Measurements from ENCODE around the gene APPBP2.
"Not testable (repeated sequence)": the region's sequence is repeated elsewhere in the genome, so short reads cannot be mapped to it uniquely, and the experiment has no call there.

APPBP2 gene

DNA sequence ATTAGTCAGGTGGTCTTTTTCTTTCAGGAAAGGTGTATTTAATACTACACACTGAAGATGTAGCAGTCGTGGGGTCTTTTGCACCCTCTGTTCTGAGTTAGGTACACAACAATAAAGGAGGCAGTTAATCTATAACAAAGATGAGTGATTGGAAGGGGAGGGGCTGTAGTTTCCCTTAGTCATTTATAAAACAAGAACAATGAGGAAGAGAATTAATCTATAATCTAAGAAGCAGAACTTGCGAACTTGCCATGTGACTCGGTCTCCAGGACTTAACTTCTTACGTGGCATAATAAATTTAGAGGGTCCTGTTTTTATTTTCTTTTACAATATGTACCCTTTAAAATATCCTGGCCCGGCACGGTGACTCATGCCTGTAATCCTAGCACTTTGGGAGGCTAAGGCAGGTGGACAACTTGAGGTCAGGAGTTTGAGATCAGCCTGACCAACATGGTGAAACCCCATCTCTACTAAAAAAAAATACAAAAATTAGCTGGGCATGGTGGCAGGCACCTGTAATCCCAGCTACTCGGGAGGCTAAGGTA, 8.6 kb upstream of the APPBP2 start:
- DNase-seq (ENCODE audit: low read depth), result no peak

DNA sequence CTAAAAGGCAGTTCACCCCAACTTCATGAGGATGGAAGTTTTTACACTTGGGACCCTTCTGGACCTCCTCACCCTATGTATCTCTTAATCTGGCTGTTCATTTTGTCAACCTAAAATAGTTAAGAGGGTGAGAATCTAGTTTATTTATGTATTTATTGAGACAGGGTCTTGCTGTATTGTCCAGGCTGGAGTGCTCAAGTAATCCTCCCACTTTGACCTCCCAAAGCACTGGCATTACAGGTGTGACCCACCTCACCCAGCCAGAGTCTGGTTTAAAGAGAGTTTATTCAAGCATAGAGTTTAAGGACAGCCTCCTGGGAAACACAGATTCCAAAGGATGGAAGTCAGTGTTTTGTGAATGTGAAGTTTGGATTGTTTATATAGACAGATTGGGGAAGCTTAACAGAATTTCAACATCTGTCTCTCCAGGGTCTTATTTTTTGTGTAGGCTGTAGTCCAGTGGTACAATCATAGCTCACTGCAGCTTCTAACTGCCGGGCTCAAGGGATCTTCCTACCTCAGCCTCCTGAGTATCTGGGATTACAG, 8.0 kb upstream of the APPBP2 start:
- peak; percentile 47 for DNase-seq (ENCODE audit: low read depth)

DNA sequence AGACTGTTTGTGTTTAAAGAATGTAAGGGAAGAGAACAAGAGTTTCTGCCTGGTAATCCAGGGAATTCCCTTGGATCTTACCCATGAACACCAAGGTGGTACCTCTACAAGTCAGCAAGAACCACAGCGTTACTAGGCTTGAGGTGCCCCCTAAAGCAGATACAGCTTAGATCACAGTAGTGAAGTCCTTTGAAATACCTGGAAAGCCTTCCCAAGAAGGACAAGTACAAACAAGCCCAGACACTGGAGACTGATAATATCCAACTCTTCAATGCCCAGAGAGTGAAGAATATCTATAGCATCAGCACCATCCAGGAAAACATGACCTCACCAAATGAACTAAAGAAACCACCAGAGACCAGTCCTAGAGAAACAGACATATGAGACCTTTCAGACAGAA, 3.8 kb upstream of the APPBP2 start:
- no peak for DNase-seq (ENCODE audit: low read depth)

DNA sequence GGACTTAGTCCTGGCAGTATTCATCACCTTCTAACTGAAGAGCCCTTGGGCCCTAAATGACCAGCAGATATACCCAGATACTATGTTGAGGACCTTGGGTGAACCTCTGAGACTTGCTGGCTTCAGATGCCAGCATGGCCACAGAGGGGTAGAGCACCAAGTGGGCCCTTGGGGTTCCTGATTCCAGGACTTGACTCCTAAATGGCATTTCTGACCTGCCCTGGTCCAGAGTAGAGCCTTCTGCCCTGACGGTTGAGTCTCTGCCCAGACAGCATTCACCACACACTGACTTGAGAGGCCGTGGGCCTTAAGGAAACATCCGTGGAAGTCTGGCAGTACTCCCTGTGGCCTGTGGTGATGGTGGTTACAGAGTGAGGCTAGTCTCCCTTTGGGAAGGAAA, 2.8 kb upstream of the APPBP2 start:
- no peak for DNase-seq (ENCODE audit: low read depth)

DNA sequence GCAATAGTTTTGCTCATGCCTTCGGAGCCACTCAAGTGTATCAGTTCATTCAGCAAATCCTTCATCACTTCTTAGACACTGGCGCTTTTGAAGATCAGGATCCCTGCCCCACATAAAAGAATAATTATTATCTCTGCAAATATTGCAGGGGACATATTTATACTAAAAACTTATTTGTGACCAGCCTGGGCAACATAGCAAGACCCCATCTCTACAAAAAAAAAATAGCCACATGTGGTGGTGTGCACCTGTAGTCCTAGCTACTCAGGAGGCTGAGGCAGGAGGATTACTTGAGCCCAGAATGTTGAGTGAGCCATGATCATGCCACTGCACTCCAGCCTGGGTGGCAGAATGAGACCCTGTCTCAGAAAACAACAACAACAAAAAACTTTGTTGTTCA, 1.7 kb upstream of the APPBP2 start:
- no peak for DNase-seq (ENCODE audit: low read depth)

DNA sequence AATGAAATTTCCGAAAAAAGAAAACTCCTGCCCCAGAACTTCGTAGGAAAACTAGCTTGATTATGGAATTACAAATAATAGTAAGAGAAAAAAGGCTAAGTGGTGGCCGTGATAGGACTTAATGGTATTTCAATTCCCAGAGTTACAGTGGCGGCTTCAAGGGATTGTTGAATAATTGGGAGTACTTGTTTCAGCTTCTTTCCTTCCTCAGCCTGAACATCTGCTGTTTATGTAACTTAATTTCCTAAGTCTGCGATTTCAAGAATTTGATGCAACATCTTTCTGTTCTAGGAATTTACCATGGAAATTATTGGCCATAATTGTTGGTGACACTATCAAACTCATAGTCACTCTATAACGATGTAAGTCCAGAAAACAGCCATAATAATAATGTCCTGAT, 684 bp upstream of the APPBP2 start:
- DNase-seq (ENCODE audit: low read depth), result peak; percentile 35

DNA sequence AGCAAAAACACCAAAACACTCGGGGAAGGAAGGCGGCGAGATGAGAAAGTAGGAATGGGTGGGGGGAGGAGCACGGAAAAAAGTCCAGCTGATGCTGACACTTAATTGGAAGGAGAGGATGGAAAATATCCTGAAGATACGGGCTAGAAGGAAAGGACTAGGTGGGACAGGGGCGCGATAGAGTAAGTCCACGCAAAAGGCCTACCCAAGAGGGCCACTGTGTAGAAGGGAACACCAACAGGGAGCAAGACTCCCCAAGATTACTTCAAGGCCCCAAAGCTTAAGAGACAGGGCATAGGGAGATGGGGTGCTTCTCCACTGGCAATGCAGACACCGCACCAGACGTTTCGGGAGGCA, 736 bp downstream of the APPBP2 start:
- peak; percentile 24 for DNase-seq (ENCODE audit: low read depth)

DNA sequence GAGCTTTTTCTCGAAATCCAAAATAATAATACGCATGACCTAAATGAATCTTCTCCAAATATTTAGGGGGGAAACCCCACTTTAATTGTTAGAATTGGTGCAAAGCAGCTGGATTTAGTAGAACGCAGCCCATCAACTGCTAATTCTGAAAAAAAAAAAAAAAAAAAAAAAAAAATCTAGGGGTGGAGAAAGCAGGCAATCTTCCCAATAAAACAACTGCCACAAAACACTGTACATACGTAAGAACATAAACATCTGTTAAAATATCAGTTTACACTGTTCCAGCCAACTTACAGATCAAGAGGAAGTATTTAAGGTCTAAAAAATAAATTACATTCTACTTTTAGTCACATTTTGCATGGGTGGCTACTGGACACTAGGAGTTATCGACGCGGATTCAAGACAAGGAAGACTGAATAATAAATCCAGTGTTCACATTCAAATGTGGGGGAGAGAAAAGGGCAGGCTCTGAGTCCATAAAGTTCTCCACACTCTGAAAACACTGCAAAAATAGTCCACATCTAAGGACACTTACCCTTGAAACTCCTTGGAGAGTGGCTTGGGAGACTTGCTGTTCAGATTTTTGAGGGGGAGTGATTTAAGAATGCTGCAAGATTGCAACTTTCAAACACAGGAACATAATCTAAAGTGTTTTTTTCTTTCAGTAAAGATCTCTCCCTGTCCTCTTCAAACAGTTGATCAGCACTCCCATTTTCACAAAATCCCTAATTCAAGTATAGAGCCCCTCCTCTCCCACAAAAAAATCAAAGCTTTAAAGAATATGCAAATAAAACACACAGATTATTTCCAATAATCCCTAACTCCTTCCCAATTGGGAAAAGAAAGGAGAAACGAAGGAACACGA, 1.3 kb downstream of the APPBP2 start:
- peak; percentile 45 for DNase-seq (ENCODE audit: low read depth)

DNA sequence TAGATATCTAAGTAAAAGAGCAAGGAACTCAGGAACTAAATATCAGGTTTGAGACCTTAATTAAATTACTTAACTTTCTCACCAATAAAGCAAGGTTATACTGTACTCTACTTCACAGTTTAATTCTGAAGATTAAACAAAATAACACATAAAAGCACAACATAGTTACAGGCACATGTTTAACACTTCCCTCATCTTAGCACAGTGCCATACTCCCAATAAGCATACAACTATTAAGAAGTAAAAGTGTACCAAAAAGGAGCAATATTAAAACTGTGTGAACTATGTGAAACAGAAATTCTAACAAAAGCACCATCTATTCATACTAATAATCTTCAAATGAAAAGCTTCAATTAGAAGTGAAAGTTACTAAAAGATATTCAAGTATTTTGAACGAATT, 2.2 kb downstream of the APPBP2 start:
- DNase-seq (ENCODE audit: low read depth), result no peak

DNA sequence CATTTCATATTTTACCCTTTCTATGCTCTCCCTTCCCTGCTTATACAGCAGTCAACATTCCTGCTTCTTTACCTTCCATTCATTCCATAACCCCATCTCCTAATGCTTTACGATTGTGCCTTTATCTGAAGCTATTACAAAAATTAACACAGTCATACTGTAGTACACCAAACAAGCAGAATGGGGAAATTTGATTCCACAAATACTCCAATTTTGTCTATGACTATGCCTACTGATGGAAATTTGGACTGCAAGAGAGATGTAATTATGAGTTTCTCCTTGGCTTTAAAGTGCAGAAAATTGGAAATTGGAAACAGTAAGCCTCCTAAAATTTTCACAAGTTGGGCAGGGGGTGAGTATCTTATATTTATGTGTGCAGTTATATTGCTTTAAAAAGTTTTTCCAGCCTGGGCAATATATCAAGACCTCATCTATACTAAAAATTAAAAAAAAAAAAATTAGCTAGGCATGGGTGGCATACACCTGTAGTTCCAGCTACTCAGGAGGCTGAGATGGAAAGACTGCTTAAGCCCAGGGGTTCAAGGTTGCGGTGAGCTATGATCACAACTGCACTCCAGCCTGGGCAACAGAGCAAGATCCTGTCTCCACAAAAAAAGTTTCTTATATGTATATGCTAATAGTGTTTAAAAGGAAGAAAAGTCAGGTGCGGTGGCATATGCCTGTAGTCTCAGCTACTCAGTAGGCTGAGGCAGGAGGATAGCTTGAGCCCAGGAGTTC, 3.0 kb downstream of the APPBP2 start:
- DNase-seq (ENCODE audit: low read depth), result peak; percentile 14

DNA sequence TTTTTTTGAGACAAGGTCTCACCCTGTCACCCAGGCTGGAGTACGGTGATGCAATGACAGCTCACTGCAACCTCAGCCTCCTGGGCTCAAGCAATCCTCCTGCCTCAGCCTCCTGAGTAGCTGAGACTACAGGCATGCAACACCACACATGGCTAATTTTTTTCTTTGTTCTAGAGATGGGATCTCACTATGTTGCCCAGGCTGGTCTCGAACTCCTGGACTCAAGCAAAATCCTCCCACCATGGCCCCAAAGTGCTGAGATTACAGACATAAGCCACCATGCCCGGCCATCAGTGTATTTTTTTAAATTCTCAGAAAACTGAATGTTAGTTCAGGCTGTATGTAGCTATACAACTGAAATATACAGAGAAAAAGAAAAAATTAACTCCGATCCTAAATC, 6.2 kb downstream of the APPBP2 start:
- no peak for DNase-seq (ENCODE audit: low read depth)

DNA sequence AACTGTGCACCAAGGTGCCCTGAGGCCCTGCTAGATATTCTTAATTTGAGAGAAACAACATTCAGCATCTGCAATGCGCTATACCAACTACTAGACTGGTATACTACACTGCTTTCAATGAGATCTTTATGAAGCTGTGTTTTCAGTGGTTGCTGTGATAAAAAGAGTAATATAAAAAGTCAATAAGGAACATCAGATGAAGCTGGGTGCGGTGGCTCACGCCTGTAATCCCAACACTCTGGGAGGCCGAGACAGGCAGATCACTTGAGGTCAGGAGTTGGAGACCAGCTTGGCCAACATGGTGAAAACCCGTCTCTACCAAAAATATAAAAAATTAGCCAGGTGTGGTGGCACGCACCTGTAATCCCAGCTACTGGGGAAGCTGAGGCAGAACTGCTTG, 10.4 kb downstream of the APPBP2 start:
- DNase-seq (ENCODE audit: low read depth), result not testable (repeated sequence)

DNA sequence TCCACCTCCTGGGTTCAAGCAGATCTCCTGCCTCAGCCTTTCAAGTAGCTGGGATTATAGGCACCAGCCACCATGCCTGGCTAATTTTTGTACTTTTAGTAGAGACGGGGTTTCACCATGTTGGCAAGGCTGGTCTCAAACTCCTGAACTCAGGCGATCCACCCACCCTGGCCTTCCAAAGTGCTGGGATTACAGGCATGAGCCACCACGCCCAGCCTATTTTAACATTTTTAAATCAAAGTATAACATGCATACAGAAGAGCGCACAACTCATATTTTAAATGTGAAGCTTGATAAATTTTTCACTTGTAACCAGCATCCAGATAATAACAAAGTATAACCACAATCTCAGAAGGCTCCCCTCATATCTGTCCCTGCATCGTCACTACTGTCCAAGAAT, 10.8 kb downstream of the APPBP2 start:
- DNase-seq (ENCODE audit: low read depth), result not testable (repeated sequence)

DNA sequence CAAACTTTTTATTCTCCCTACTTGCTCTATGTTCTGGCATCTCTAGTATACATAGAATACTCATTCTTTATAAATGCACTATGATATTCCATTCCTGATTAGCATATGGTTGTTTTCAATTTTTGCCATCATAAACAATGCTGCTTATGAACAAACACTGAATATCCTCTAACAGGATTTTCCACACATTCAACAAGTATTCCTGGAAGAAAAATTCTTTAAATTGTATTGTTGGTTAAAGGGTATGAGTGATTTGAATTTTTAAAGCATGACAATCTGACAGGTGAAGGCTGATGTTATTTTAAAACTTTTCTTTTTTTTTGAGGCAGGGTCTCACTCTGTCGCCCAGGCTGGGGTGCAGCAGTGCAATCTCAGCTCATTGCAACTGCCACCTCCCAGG, 11.5 kb downstream of the APPBP2 start:
- no peak for DNase-seq (ENCODE audit: low read depth)

DNA sequence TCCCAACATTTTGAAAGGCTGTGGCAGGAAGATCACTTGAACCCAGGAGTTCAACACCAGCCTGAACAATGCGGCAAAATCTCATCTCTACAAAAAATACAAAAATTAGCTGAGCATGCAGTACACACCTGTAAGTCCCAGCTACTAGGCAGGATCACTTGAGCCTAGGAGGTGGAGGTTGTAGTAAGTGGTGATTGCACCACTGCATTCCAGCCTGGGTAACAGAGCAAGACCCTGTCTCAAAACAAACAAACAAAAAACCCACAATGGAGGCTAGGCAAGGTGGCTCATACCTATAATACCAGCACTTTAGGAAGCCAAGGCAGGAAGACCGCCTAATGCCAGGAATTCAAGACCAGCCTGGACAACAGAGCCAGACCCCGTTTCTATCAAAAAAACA, 12.0 kb downstream of the APPBP2 start:
- DNase-seq (ENCODE audit: low read depth), result no peak

DNA sequence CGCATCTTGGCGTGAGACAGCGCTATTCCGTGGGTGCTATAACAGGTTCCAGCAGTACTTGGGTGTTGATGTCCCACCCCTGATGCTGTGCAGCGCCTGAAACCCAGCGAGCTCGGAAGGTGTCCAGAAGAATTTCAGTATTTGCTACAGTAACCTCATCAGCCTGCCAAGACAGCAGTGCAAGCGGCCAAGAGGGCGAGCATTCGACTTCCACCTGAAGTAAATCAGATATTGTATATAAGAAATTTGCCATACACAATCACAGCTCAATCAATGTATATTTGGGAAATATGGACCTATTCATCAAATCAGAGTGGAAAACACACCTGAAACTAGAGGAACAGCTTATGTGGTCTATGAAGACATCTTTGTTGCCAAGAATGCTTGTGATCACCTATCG, 13.0 kb downstream of the APPBP2 start:
- no peak for DNase-seq (ENCODE audit: low read depth)

DNA sequence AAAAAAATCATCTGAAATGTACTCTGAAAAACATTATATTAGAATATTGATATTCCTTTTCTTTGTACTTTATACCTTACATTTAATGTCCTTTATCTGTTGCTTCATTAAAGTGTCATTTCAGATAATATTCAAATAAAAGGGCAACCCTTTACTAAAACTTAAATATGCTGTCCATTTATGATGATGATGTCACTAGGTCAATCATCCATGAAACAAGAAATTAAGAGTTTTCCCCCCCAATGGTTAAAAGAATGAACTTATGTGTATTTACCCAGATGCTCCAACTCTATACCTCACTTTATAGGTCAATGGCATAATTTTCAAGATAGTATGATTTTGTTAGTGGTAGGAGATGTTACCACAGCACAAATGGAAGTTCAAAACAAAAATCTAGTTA, 15.3 kb downstream of the APPBP2 start:
- no peak for DNase-seq (ENCODE audit: low read depth)

DNA sequence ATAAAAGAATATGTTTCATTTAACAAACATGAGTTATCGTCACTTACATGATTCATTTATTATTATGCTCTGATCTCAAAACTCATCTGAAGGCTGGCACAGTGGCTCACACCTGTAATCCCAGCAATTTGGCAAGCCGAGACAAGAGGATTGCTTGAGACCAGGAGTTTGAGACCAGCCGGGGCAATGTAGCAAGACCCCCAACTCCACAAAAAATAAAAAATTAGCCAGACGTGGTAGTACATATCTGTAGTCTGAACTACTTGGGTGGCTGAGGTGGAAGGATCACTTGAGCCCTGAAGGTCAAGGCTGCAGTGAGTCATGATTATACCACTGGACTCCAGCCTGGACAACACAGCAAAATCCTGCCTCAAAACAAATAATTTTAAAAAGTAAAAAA, 16.0 kb downstream of the APPBP2 start:
- peak; percentile 18 for DNase-seq (ENCODE audit: low read depth)

DNA sequence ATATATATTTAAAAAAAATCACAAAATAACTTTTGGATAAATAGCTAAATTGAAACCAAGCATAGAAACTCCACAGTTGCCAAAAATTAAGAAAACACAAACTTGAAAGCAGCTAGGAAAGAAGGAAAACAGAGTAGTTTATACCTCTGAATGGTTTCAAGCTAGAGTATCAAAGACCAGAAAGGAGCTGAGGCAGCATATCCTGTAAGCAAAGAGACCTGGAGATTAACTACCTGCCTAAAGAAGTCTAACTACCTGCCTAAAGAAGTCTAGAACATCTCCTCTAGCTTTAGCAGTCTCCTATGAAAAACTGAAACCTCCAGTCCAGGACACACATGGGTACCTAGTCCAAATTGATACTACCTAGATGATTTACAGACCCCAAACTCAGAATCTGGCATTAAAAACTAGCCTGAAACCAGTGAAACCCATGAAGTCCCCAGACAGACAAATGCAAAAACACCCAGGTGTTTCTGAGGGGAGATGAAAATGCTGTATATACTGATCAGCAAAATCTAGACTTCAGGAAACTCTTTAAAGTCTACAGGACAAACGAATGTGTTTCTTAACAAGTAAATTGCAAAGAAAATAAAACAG, 17.6 kb downstream of the APPBP2 start:
- DNase-seq (ENCODE audit: low read depth), result no peak

DNA sequence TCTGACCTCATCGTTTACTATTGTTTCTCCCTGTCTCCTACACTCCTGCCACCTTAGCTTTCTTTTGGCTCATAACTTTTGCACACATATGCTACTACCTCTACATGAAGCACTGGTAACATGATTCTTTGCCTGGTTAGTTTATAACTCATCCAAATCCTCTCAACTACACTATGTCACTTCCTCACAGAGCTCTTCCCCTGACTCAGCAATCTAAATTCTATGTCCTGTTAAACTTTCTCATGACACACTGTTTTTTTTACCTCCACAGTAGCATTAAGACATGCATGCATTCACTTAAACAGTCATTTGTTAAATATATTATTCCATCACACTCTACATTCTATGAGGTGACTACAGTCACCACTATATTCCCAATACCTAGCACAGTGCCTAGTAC, 19.7 kb downstream of the APPBP2 start:
- peak; percentile 68 for DNase-seq (ENCODE audit: low read depth)

DNA sequence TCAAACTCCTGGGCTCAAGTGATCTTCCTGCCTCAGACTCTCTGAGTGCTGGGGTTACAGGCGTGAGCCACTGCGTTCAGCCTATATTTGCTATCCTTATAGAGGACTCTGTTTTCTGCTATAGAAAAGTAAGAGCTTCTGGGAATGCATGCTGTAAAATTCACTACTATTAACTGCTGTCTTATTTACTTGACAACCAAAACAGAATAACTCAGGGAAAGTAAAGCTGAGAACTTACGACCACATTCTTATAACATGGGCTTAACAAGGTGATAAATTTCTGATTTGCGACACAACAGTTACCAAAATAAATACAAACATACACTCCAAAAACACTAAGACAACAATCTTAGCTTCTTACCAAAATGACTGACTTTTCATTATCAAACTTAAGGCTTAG, 23.9 kb downstream of the APPBP2 start:
- DNase-seq (ENCODE audit: low read depth), result no peak

DNA sequence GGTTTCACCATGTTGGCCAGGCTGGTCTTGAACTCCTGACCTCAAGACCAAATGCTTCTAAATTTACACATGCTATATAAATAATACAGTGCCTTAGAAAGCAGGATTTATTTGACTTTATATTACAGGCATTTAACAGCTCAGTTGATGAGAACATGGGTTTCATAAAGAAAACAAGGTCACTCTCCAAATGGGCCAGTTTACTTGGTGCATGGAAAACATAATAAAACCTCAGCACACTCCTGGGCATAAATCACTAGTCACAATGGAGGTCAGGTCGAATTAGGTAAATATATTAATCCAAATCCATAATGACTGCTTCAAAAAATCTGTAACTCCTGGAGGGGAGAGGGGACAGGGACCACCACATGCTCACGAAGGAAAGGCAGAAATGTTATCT, 24.5 kb downstream of the APPBP2 start:
- DNase-seq (ENCODE audit: low read depth), result no peak

DNA sequence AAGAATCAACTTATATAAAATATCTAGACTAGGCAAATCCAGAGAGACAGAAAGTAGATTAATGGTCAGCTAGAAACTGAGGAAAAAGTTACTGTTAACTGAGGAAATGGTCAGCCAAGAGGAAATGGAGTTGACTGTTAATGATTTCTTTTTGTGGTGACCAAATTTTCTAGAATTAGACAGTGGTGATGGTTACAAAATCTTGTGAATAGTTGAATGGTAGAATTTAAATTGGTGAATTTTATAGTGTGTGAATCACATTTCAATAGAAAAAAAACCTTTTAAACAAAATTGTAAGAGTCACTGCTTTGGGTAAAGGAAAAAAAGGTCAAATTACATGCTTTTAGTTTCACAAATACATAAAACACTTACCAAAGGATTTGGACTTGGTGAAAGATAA, 30.0 kb downstream of the APPBP2 start:
- no peak for DNase-seq (ENCODE audit: low read depth)

Measured in amniotic epithelial cell (primary cell).